SK-N-MC (cell line): ENCODE measurements around the gene ZDHHC11B.
"Not testable (repeated sequence)": the region's sequence is repeated elsewhere in the genome, so short reads cannot be mapped to it uniquely, and the experiment has no call there.

Source experiments
- DNase-seq: peaks from one replicate; pipeline ENCODE4 v3.0.0-alpha.2; 2011; ENCODE audit warnings: low read depth, low spot score
- H3K27ac ChIP-seq: fragments of 200-600 bp; sonication (generic); 2 replicates; pipeline ENCODE4 v1.5.1; 2016; ENCODE audit warnings: mixed run types
- H3K36me3 ChIP-seq: fragments of 200-600 bp; sonication (generic); 2 replicates; pipeline ENCODE4 v1.6.1; 2017; ENCODE audit warnings: antibody characterized with exemption, low read length, mixed read lengths; ENCODE audit not compliant: insufficient read depth
- H3K4me3 ChIP-seq: fragments of 200-600 bp; sonication (generic); 2 replicates; pipeline ENCODE4 v1.5.1; 2016
- H3K9ac ChIP-seq: fragments of 200-600 bp; sonication (generic); 2 replicates; pipeline ENCODE4 v1.8.0; 2017; ENCODE audit warnings: mixed run types, mixed read lengths; ENCODE audit not compliant: insufficient read length
- H3K9me3 ChIP-seq: fragments of 200-600 bp; sonication (generic); 2 replicates; pipeline ENCODE4 v1.6.1; 2017; ENCODE audit warnings: low read depth, mild to moderate bottlenecking, antibody characterized with exemption, low read length, moderate library complexity, mixed read lengths
- EZH2 ChIP-seq: fragments of 200-600 bp; sonication (generic); IDR thresholded peaks from one replicate; pipeline ENCODE4 v1.6.1; 2017; ENCODE audit warnings: antibody characterized with exemption
- FOXP2 ChIP-seq: optimal IDR thresholded peaks from 2 replicates; pipeline ENCODE3; 2011; ENCODE audit warnings: mild to moderate bottlenecking, moderate library complexity; ENCODE audit not compliant: insufficient read depth; ENCODE audit errors: extremely low read length, control extremely low read depth
- POLR2AphosphoS5 ChIP-seq: IDR thresholded peaks from 2 replicates; pipeline ENCODE4 v1.6.1; 2012; ENCODE audit warnings: mild to moderate bottlenecking, low read depth, low read length, borderline replicate concordance

The ZDHHC11B gene, protein sequence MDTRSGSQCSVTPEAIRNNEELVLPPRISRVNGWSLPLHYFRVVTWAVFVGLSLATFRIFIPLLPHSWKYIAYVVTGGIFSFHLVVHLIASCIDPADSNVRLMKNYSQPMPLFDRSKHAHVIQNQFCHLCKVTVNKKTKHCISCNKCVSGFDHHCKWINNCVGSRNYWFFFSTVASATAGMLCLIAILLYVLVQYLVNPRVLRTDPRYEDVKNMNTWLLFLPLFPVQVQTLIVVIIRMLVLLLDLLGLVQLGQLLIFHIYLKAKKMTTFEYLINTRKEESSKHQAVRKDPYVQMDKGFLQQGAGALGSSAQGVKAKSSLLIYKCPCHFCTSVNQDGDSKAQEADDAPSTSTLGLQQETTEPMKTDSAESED

DNA sequence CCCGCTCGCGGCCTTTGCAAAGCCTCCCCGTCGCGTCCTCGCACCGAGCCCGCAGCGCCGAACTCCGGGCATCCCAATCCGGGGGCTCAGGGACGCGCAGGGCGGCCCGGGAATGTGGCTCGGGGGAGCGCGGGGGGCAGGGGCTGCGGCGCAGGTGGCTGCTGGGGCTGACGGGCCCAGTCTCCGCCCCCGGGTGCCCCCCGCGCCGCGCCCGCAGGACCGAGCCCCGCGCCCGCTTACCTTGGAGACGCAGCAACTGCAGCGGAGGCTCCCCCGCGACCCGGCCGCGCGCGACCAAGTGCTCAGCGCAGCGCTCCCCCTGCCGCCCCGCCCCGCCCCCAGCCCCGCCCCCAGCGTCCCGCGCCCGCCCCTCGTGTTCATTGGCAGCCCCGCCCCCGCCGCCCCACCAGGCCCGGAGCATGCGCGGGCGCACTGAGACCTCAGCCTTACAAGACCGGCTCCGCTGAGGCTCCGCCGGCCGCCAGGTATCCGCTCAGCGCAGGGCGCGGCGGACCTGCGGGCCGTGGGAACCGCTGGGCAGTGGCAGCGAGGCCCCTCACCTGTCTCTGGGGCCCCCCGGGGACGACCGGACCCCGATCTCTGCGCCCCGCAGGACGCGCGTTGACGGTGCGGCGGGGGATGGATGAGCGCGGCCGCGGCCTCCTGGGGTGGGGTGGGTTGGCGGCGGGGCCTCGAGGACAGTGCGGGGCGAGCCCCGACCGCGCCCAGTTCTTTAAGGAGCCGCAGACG is at the start of gene ZDHHC11B:
TSS of gene ZDHHC11B (minus strand) at position 302 of the 750 bp plus-strand sequence. CDS start 17,810 bp downstream, outside the sequence.
- H3K9me3 ChIP-seq, H3K36me3 ChIP-seq, H3K27ac ChIP-seq, H3K9ac ChIP-seq: not testable (repeated sequence)
- H3K4me3 ChIP-seq = peak within 1 kb of the TSS; percentile 82
- DNase-seq = peak; percentile 2

DNA sequence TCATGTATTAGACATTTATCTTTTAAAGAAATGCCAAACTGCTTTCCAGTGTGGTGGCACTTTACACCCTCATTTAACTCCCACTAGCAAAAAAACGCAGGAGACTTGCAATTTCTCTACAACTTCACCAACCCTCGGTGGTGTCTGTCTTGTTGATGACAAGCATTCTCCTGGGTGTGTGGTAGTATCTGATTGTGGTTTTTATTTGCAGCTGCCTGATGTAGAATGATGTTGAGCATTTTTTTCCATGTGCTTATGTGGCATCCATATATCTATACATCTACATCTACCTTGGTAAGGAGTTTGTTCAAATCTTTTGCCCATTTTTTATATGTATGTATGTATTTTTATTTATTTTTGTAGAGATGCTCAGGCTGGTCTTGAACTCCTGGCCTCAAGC is 49.5 kb upstream of the ZDHHC11B start:
- H3K36me3 ChIP-seq, H3K27ac ChIP-seq, H3K9me3 ChIP-seq, H3K9ac ChIP-seq, DNase-seq, H3K4me3 ChIP-seq: not testable (repeated sequence)

DNA sequence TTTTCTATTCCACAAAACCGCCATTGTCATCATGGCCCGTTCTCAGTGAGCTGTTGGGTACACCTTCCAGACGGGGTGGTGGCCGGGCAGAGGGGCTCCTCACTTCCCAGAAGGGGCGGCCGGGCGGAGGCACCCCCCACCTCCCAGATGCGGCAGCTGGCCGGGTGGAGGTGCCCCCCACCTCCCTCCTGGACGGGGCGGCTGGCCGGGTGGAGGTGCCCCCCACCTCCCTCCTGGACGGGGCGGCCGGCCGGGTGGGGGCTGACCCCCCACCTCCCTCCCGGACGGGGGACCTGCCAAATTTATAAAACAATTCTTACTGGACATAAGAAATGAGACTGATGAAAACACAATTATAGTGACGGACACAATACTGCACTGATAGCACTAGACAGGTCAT is 43.7 kb upstream of the ZDHHC11B start:
- not testable (repeated sequence) for H3K9me3 ChIP-seq, H3K4me3 ChIP-seq, H3K9ac ChIP-seq, DNase-seq, H3K36me3 ChIP-seq, H3K27ac ChIP-seq

DNA sequence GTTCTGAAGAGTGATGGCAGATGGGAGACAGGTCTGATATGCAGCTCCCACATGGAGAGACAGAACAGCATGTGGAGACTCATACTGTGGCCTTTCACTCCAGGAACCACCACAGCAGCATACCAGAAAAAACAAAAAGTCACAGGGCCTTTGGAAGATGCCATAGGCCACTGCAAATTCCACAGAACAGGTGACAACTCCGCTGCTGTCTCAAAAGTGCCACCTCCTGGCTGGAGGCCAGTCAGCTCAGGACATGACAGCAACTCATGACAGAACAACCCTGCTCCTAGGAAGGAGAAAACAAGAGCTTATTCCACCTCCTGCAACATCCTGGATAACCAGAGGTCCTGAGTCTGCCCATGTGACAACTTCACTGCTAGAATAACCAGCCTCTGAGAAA is 41.0 kb upstream of the ZDHHC11B start:
- H3K9me3 ChIP-seq, H3K9ac ChIP-seq, DNase-seq, H3K4me3 ChIP-seq, H3K27ac ChIP-seq, H3K36me3 ChIP-seq: not testable (repeated sequence)

DNA sequence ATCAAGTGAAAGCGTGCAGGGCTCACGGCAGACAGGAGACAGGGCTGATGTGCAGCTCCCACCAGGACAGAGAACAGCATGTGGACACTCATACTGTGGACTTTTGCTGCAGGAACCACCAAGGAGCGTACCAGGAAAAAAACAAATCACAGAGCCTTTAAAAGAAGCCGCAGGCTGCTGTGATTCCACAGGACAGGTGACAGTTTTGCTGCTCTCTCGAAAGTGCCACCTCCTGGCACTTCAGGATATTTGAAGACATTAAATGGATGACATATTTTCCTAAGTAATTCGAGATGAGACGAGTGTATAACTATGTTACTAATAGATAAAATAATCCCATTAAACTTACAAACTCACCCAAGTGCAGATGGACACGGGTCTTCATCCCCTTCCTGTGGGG is 37.0 kb upstream of the ZDHHC11B start:
- H3K9me3 ChIP-seq = no peaks in the 10 kb centered on the region
- H3K27ac ChIP-seq = no peak overlapping the region
- no peak for DNase-seq
- no peak overlapping the region for H3K9ac ChIP-seq
- H3K36me3 ChIP-seq = no peaks in the 10 kb centered on the region
- no peak overlapping the region for H3K4me3 ChIP-seq
- no peak for TF ChIP-seq FOXP2
- TF ChIP-seq EZH2 = no peak
- TF ChIP-seq POLR2AphosphoS5 = no peak

DNA sequence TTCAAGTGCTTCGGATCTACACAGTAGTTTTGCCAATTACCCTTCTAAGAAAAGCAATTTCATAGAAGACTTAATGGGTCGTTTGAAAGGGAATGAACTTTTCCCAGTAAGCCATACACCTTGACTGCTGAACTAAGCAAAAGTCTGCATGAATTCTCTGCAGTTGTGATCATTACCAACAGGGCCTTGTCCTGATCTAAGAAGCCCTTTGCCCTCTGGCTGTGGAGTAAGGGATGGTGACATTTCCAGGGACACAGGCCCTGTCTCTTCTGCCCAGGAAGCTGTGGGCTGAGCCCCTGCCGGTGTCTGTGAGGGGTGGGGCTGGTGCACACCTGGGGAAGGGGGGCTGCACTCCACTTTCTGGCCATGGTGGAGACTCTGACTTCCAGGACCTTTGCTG is 35.7 kb upstream of the ZDHHC11B start:
- Histone ChIP-seq H3K36me3 (no peaks in the 10 kb centered on the region), H3K9me3 (no peaks in the 10 kb centered on the region), H3K4me3 (no peak overlapping the region), H3K9ac (no peak overlapping the region), H3K27ac (no peak overlapping the region)
- TF ChIP-seq FOXP2 = no peak
- TF ChIP-seq EZH2 = no peak
- TF ChIP-seq POLR2AphosphoS5 = no peak
- DNase-seq = no peak

DNA sequence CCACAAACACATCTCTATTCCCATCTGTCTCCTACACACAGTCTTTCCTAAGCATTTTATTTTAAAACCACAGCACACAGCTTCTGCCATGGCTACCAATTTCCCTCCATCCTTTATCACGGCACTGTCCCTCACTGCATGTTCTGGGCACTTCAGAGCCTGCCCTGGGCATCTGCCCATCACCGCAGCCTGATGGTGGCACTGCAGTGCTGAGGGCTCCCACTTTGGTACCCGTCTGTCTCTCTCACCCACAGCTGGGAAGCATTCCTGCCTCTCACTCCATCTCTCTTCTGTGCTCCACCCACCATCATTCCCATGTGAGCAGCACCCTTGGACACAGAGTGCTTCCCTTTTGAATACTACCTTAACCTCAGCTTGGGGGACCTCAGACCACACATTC is 34.5 kb upstream of the ZDHHC11B start:
- Histone ChIP-seq H3K9ac (no peak overlapping the region), H3K4me3 (no peak overlapping the region), H3K9me3 (no peaks in the 10 kb centered on the region), H3K27ac (no peak overlapping the region), H3K36me3 (no peaks in the 10 kb centered on the region)
- DNase-seq = no peak
- no peak for TF ChIP-seq POLR2AphosphoS5

DNA sequence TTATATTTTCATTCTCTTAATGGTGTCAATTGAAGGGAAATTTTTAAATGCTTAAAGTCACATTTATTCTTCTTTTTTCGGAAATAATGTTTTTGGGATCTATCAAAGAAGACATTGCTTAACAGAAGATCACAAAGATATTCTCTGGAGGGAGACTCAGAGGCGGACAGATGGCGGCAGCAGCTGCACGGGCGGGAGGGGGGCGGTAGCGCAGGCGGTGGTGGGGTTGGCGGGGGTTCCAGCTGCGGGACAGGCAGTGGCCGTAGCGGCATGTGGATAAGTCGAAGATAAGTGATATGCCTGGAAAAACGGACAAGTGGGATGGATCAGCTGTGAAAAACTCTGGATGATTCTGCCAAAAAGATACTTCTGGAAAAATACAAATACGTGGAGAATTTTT is 31.6 kb upstream of the ZDHHC11B start:
- TF ChIP-seq EZH2 (no peak), POLR2AphosphoS5 (no peak), FOXP2 (no peak)
- no peak overlapping the region for H3K9ac ChIP-seq

DNA sequence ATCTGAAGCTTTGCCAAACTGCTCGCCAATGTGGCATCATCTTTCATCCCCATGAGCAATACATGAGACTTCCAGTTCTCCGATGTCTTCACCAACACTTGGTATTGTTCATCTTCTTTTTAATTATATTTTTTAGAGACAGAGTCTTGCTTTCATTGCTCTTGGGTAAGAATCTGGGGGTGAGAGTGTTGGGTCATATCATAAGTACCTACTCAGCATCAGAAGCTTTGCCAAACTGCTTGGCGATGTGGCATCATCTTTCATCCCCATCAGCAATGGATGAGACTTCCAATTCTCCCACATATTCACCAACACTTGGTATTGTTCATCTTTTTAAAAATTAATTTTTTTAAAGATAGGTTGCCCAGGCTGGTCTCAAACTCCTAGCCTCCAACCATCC is 30.9 kb upstream of the ZDHHC11B start:
- no peaks in the 10 kb centered on the region for H3K36me3 ChIP-seq
- H3K4me3 ChIP-seq = no peak overlapping the region
- DNase-seq = no peak
- TF ChIP-seq EZH2 (no peak), FOXP2 (no peak), POLR2AphosphoS5 (no peak)
- H3K27ac ChIP-seq = no peak overlapping the region
- no peak overlapping the region for H3K9ac ChIP-seq
- no peaks in the 10 kb centered on the region for H3K9me3 ChIP-seq

More for the DNA sequence above, 31.6 kb upstream of the ZDHHC11B start:
- Histone ChIP-seq H3K9me3 (no peaks in the 10 kb centered on the region), H3K36me3 (no peaks in the 10 kb centered on the region), H3K4me3 (no peak overlapping the region), H3K27ac (no peak overlapping the region)
- no peak for DNase-seq

DNA sequence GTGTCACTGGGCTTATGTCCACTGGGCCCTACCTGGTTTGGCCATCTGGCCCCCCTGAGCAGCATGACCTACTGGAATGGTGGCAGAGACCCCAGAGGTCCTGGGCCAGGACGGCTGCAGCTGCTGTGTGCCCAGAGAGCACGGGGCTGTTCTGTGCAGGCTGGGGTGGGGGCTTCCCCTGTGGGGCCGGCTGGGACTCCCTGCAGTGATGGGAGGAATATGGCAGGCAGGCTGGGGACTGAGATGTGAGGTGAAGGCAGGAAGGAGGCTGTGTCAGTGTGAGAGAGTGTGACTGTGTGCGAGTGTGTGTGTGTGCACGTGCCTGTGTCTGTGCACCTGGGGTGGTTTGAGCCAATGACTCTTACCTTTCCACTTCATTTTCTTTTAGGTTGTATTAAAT is 29.0 kb upstream of the ZDHHC11B start:
- not testable (repeated sequence) for H3K27ac ChIP-seq, H3K36me3 ChIP-seq, H3K9me3 ChIP-seq, H3K9ac ChIP-seq, DNase-seq, H3K4me3 ChIP-seq

DNA sequence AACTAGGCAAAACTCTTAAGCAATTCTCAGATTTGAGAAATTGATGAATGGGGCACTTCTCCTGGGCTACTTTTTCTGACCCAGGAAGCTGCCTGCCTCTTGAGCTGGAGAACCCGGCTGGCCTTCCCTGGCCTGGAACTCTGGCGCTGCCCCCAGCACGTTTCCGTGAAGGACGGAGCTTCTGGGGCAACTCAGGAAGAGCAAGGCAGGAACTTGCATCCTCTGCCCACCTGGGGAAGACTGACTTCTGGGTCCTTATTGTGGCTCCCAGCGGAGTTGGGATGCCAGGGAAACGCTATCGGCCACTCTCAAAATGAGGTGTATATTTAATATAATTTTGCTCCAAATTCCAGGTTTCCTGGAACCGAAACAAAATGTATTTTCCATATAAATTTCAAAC is 26.9 kb upstream of the ZDHHC11B start:
- H3K36me3 ChIP-seq, H3K27ac ChIP-seq, H3K9me3 ChIP-seq, H3K9ac ChIP-seq, H3K4me3 ChIP-seq, DNase-seq: not testable (repeated sequence)

DNA sequence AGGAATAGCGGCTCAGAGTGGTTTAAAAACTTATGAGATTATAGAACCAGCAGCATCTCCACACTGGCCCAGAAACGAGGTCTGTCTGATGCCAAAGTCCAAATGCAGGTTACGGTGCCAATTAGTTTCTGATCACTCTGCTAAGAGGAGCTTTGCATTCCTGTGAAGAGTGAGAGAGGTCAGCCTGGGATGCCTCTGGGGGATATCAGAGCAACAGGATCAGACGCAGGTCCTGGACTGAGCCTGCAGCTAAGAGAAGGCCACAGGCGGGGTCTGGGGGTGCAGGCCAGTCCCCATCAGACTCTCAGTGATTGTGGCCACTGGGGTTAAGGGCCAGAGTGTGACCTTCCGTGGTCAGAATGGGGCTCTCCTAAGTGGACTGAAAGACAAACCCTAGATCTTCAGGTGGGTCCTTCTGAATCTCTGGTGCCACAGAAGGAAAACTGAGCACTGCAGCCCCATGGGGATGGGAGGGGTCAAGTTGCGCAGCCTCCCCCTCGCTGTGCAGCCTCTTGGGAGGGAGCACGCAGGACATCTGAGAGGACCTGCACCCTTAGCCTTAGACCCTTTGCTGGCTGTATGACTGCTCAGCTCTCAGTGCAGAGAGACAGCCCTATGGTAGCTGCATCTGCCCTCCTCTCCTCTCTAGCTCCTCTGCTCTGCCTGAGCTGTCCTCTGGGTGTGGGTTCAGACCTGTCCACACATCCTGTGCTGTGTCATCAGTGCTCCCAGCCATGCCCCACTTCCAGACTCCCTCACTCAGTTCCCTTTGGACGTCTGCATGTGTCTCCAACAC is 23.4 kb upstream of the ZDHHC11B start:
- not testable (repeated sequence) for DNase-seq, H3K9me3 ChIP-seq, H3K36me3 ChIP-seq, H3K9ac ChIP-seq, H3K4me3 ChIP-seq, H3K27ac ChIP-seq
